CD4-positive, alpha-beta T cell treated with Interleukin-12 subunit alpha and Interleukin-12 subunit beta, for 1 hour (primary cell): ENCODE measurements around the gene GLB1L2.

Experiments used
- DNase-seq: peaks from one replicate; pipeline ENCODE4 v3.0.0-alpha.2; 2020

Gene GLB1L2

GRCh38 chr11:134370526-134371435 is 39.0 kb downstream of the GLB1L2 start:
- DNase-seq, result no peak

- no peak for DNase-seq
Measured at GRCh38 chr11:134371436-134372185, 39.8 kb downstream of the GLB1L2 start.

DNA sequence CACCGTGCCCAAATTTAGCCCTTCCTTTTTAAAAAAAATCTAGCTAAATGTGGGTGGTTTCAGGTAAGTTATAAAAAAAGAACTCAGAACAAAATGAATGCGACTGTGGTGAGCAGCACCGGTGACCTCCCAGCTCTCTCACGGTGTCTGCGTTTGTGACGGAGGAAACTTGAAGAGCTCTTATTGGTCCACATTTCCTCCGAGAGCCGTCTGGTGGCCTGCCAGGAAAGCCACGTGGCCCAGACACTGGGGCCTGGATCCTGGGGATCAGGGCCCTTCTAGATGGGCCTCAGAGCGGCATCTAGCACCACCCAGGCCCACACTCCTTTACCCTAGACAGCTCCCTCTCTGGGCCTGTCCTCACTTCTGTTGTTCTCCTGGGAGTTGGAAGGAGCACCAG is 40.7 kb downstream of the GLB1L2 start:
- DNase-seq, result no peak

GRCh38 chr11:134372961-134373360 is 41.2 kb downstream of the GLB1L2 start:
- no peak for DNase-seq

DNA sequence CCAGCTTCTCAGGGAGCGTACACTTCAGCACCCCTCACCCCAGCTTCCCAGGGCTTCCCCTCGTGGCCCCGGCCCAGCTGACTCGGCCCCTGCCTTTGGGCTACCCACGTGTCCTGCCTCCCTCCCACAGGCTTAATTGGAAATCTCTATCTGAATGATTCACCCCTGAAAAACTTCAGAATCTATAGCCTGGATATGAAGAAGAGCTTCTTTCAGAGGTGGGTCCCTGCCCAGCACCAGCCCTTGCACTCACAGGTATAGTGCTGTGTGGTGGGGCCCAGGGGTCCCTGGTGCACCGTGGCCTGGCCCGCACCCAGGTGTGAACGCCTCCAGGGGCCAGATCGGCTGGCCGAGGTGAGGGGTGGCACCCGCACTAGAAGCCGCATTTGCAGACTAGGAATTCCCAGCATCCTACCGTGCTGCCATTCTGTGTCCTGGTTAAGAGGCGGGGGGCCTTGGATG is 41.8 kb downstream of the GLB1L2 start:
- no peak for DNase-seq

- no peak for DNase-seq
Measured at GRCh38 chr11:134374171-134374570, 42.4 kb downstream of the GLB1L2 start.

DNA sequence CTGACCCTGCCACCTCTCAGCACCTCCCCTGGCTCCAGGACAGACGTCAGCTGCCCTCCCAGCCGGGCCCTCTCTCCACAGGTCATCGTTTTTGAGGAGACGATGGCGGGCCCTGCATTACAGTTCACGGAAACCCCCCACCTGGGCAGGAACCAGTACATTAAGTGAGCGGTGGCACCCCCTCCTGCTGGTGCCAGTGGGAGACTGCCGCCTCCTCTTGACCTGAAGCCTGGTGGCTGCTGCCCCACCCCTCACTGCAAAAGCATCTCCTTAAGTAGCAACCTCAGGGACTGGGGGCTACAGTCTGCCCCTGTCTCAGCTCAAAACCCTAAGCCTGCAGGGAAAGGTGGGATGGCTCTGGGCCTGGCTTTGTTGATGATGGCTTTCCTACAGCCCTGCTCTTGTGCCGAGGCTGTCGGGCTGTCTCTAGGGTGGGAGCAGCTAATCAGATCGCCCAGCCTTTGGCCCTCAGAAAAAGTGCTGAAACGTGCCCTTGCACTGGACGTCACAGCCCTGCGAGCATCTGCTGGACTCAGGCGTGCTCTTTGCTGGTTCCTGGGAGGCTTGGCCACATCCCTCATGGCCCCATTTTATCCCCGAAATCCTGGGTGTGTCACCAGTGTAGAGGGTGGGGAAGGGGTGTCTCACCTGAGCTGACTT is 43.2 kb downstream of the GLB1L2 start:
- no peak for DNase-seq

DNA sequence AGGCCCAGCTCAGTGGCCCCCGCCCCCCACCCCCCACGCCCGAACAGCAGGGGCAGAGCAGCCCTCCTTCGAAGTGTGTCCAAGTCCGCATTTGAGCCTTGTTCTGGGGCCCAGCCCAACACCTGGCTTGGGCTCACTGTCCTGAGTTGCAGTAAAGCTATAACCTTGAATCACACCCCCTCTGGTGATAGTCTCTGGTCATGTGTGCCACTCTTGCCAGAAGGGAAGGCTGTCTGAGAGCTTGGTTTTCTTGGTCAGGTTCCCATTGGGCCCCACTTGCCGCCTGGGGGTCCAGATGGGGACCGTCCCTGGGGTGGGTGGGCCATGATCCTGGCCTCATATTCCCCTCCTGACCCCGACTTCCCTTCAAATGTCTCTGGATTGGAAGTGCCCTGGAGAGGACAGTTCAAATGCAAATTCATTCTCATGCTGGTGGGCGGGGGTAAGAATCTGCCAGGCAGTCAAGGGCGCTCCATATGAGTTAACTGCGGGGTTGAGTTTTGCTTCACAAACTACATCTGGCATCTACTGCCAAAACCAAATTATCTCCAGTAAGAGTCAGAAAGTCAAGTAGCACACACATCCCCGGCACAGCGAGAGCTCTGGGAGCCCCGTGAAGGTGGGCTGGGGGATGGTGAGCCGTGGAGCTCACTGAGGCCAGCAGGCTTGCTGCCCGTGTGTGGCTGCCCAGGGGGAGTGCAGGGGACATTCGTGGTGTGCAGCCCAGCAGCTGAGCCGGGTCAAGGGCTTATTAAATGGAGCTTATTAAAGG is 44.5 kb downstream of the GLB1L2 start:
- no peak for DNase-seq

GRCh38 chr11:134377876-134378275 is 46.1 kb downstream of the GLB1L2 start:
- DNase-seq, result no peak

DNA sequence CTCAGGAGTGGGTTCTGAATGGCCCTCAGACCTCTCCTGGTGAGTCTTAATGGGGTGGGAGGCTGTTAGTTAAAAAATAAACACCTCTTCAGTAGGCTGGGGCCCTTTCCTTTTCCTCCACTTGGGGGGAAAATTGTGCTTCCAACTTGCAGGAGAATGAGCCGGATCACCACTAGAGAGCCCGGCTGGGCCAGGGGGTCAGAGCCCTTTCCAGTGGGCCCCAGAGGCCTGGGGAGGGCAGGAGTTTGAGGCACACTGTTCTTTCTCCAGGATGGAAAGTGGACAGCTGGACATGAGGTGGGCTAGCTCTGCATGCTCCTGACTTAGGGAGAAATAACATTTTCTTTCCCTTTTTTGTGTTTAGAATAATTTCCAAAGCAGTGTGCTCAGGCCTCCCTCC is 47.5 kb downstream of the GLB1L2 start:
- no peak for DNase-seq

- DNase-seq, result no peak
Measured at GRCh38 chr11:134380229-134380628, 48.4 kb downstream of the GLB1L2 start.

DNA sequence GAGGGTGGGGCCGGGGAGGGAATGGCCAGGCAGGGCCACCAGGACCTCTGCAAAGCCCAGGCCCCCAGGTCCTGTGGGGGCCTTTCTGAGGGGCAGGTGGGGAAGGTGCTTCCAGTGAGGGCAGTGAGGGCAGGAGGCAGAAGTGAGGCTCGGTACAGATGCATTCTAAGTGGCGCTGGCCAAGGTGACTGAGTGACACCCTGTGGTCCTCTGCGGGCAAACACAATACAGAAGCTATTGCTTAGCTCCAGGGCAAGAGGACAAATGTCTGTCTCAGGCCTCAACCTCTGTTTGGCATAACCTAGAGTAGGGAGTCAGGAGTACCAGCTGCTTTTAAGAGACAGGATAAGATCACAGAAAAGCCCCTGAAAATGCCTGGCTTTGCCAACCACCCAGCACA is 49.0 kb downstream of the GLB1L2 start:
- no peak for DNase-seq

DNA sequence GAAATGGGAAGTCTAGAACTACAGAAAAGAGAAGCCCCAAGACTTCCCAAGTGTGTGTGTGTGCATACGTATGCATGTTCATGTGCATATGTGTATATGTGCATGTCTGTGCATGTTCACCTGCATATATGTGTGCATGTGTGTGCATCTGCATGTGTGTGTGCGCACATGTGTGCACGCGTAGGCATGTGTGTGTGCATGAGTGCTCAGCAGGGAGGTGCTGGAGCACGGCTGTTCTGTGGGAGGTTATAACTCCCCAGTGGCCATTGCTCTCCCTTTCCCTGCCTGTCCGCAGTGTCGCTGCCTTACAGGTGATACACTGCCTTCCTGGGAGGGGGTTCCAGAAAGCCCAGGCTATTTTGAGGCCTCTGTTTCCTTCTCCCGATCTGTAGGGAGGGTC is 50.5 kb downstream of the GLB1L2 start:
- DNase-seq, result no peak

DNA sequence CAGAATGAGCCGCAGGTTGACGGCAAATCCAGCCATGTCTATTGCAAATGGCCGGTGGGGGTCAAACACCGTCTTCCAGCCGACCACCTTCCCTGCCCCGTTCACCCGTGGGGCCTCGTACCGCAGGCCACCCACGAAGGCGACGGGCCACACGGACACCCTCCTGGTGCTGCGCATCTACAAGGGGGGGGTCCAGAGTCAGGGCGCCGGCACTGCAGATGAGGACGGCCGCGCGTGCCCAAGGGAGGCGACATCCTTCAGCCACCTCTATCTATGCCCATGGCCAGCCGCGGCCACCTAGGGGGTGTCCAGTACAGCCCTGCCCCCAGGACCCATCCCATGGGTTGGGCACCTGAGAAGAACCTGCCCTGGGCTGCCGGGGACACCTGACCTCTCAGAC is 51.0 kb downstream of the GLB1L2 start:
- DNase-seq, result no peak

DNA sequence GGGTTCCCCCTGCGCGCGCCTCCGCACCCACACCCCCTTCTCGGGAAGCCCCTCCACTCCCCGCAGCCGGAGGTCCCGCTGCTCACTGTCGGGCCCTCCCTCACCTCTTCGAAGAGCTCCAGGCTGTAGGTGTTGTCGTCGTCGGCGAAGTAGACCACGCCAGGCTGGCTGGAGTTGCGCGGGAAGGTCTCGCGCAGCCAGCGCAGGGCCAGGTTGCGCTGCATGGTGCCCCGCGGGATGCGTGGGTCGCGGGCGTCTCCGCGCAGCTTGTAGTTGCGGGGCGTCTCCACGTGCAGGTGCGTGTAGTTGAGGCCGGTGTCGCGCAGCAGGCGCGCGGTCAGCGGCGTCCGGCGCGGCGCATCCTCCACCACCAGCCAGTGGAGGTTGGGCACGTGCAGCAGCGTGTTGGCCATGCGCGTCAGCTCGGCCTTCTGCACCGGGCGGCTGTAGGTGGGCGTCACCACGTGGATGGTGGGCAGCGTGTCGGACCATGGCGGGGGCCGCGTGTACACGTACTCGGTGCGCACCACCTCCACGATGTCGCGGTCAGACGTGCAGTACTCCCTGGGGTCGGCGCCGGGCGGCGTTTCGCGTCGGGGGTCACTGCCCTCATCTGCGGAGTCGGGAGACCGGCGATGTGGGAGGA is 51.9 kb downstream of the GLB1L2 start:
- no peak for DNase-seq

DNA sequence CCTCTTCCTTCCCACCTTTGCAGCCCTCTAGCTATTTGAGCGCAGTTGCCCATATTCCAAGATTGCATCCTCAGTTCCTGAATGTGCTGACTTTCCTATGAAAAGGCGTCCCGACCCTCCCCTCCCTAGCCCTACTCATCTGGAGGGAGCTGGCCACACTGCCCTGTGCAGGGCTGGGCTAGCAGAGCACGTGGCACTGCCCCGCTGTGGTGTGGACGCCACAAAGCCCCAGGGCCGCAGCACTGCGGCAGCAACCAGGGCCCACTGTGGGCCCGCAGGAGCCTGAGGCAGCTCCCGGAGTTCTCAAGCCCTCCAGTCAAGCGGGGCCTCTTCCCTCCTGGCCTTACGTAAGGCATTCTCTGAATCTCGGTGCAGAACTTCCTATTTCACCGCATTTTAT is 52.6 kb downstream of the GLB1L2 start:
- no peak for DNase-seq

GRCh38 chr11:134385171-134385570 is 53.4 kb downstream of the GLB1L2 start:
- no peak for DNase-seq

- DNase-seq, result no peak
Measured at GRCh38 chr11:134385774-134386565, 54.2 kb downstream of the GLB1L2 start.

GRCh38 chr11:134386945-134387344 is 55.2 kb downstream of the GLB1L2 start:
- no peak for DNase-seq

GRCh38 chr11:134387501-134387900 is 55.7 kb downstream of the GLB1L2 start:
- no peak for DNase-seq

- DNase-seq, result no peak
Measured at GRCh38 chr11:134388590-134388989, 56.8 kb downstream of the GLB1L2 start.
